IPS-20b (cell line): ENCODE data around the gene AGT.

Experiments
- H3K27ac ChIP-seq: one replicate; pipeline ENCODE4 v1.5.1; 2013; ENCODE audit warnings: low read length
- H3K27me3 ChIP-seq: 2 replicates; pipeline ENCODE4 v1.6.1; 2013; ENCODE audit warnings: mild to moderate bottlenecking, low read length, inconsistent platforms; ENCODE audit not compliant: insufficient read depth
- H3K36me3 ChIP-seq: 2 replicates; pipeline ENCODE4 v1.6.1; 2013; ENCODE audit warnings: low read depth, mild to moderate bottlenecking, inconsistent platforms, low read length, moderate library complexity; ENCODE audit not compliant: insufficient read depth
- H3K4me1 ChIP-seq: 2 replicates; pipeline ENCODE4 v1.6.1; 2013; ENCODE audit warnings: mild to moderate bottlenecking, control low read depth, inconsistent platforms, low read length, moderate library complexity; ENCODE audit not compliant: insufficient read depth
- H3K4me3 ChIP-seq: 2 replicates; pipeline ENCODE4 v1.5.1; 2013; ENCODE audit warnings: mild to moderate bottlenecking, low read length, inconsistent platforms
- H3K9ac ChIP-seq: 2 replicates; pipeline ENCODE4 v1.6.1; 2013; ENCODE audit warnings: low read depth, mild to moderate bottlenecking, inconsistent platforms, low read length, moderate library complexity
- H3K9me3 ChIP-seq: 2 replicates; pipeline ENCODE4 v1.6.1; 2013; ENCODE audit warnings: mild to moderate bottlenecking, low read depth, low read length, inconsistent platforms; ENCODE audit not compliant: insufficient read depth

The AGT gene

GRCh38 chr1:230750986-230751625 is 37.2 kb upstream of the AGT start:
- no peak overlapping the region for H3K27ac ChIP-seq

GRCh38 chr1:230750576-230750975 is 36.7 kb upstream of the AGT start:
- Histone ChIP-seq H3K4me1 (peaks cover 25% of the 10 kb centered on the region; the same call in 1 of the 2 replicates), H3K27me3 (no peaks in the 10 kb centered on the region), H3K9me3 (no peaks in the 10 kb centered on the region), H3K27ac (no peak overlapping the region), H3K4me3 (no peak overlapping the region), H3K9ac (no peak overlapping the region), H3K36me3 (no peaks in the 10 kb centered on the region)

More at GRCh38 chr1:230750986-230751625, 37.2 kb upstream of the AGT start:
- no peaks in the 10 kb centered on the region for H3K36me3 ChIP-seq
- H3K9ac ChIP-seq, result 0 out of 2 replicates have a peak overlapping the region, but pooled peaks have one; percentile 4
- no peaks in the 10 kb centered on the region for H3K9me3 ChIP-seq
- no peak overlapping the region for H3K4me3 ChIP-seq
- no peaks in the 10 kb centered on the region for H3K27me3 ChIP-seq
- peaks cover 25% of the 10 kb centered on the region; the same call in 1 of the 2 replicates for H3K4me1 ChIP-seq

GRCh38 chr1:230749635-230750034 is 35.7 kb upstream of the AGT start:
- H3K4me1 ChIP-seq, result peaks cover 25% of the 10 kb centered on the region; the same call in 1 of the 2 replicates
- no peaks in the 10 kb centered on the region for H3K36me3 ChIP-seq
- no peaks in the 10 kb centered on the region for H3K27me3 ChIP-seq

GRCh38 chr1:230749150-230749549 is 35.2 kb upstream of the AGT start:
- H3K27me3 ChIP-seq, result no peaks in the 10 kb centered on the region
- H3K9ac ChIP-seq, result no peak overlapping the region
- H3K9me3 ChIP-seq, result no peaks in the 10 kb centered on the region
- H3K4me1 ChIP-seq, result peaks cover 25% of the 10 kb centered on the region; the same call in 1 of the 2 replicates
- no peak overlapping the region for H3K27ac ChIP-seq
- H3K36me3 ChIP-seq, result no peaks in the 10 kb centered on the region
- no peak overlapping the region for H3K4me3 ChIP-seq

More at GRCh38 chr1:230749635-230750034, 35.7 kb upstream of the AGT start:
- no peak overlapping the region for H3K9ac ChIP-seq
- H3K4me3 ChIP-seq, result no peak overlapping the region
- no peaks in the 10 kb centered on the region for H3K9me3 ChIP-seq
- no peak overlapping the region for H3K27ac ChIP-seq

GRCh38 chr1:230747890-230748800 is 34.2 kb upstream of the AGT start:
- no peak overlapping the region for H3K9ac ChIP-seq
- no peak overlapping the region for H3K4me3 ChIP-seq
- H3K27ac ChIP-seq, result no peak overlapping the region
- peaks cover 22% of the 10 kb centered on the region; the same call in 1 of the 2 replicates for H3K4me1 ChIP-seq
- no peaks in the 10 kb centered on the region for H3K9me3 ChIP-seq
- no peaks in the 10 kb centered on the region for H3K27me3 ChIP-seq
- H3K36me3 ChIP-seq, result no peaks in the 10 kb centered on the region

- H3K4me1 ChIP-seq, result peaks cover 12% of the 10 kb centered on the region; the same call in 1 of the 2 replicates
Measured at GRCh38 chr1:230747127-230747730, 33.3 kb upstream of the AGT start, which contains the start of gene CAPN9. TSS of gene CAPN9 (plus strand) at chr1:230747388. CDS start at chr1:230747497, 109 bp downstream.

GRCh38 chr1:230746617-230747016 is 32.7 kb upstream of the AGT start:
- Histone ChIP-seq H3K27me3 (no peaks in the 10 kb centered on the region), H3K9ac (no peak overlapping the region), H3K4me3 (no peak overlapping the region), H3K4me1 (peaks cover 7% of the 10 kb centered on the region; the same call in 1 of the 2 replicates), H3K9me3 (no peaks in the 10 kb centered on the region), H3K27ac (no peak overlapping the region), H3K36me3 (no peaks in the 10 kb centered on the region)

More at GRCh38 chr1:230747127-230747730, 33.3 kb upstream of the AGT start, which contains the start of gene CAPN9:
- H3K27ac ChIP-seq, result no peak within 1 kb of the TSS
- H3K27me3 ChIP-seq, result no peaks in the 10 kb centered on the region
- no peak within 1 kb of the TSS for H3K9ac ChIP-seq
- H3K4me3 ChIP-seq, result no peak within 1 kb of the TSS
- no peaks in the 10 kb centered on the region for H3K9me3 ChIP-seq
- H3K36me3 ChIP-seq, result no peaks in the 10 kb centered on the region

GRCh38 chr1:230745071-230745470 is 31.1 kb upstream of the AGT start:
- H3K4me3 ChIP-seq, result no peak overlapping the region
- H3K27ac ChIP-seq, result no peak overlapping the region
- H3K4me1 ChIP-seq, result no peaks in the 10 kb centered on the region; the same call in 1 of the 2 replicates
- H3K9me3 ChIP-seq, result no peaks in the 10 kb centered on the region
- H3K27me3 ChIP-seq, result no peaks in the 10 kb centered on the region
- H3K36me3 ChIP-seq, result no peaks in the 10 kb centered on the region
- no peak overlapping the region for H3K9ac ChIP-seq

- Histone ChIP-seq H3K36me3 (no peaks in the 10 kb centered on the region), H3K27me3 (no peaks in the 10 kb centered on the region), H3K9me3 (no peaks in the 10 kb centered on the region), H3K4me1 (no peaks in the 10 kb centered on the region; the same call in 1 of the 2 replicates), H3K4me3 (no peak overlapping the region), H3K9ac (no peak overlapping the region), H3K27ac (no peak overlapping the region)
Measured at GRCh38 chr1:230744382-230744781, 30.5 kb upstream of the AGT start.

- Histone ChIP-seq H3K27me3 (no peaks in the 10 kb centered on the region), H3K4me1 (no peaks in the 10 kb centered on the region), H3K27ac (no peak overlapping the region), H3K9ac (no peak overlapping the region), H3K36me3 (no peaks in the 10 kb centered on the region), H3K9me3 (no peaks in the 10 kb centered on the region), H3K4me3 (no peak overlapping the region)
Measured at GRCh38 chr1:230743899-230744298, 30.0 kb upstream of the AGT start.

- no peaks in the 10 kb centered on the region for H3K36me3 ChIP-seq
- H3K4me3 ChIP-seq, result no peak overlapping the region
- H3K27ac ChIP-seq, result no peak overlapping the region
- no peaks in the 10 kb centered on the region for H3K27me3 ChIP-seq
- H3K9ac ChIP-seq, result no peak overlapping the region
- H3K4me1 ChIP-seq, result no peaks in the 10 kb centered on the region
- peaks cover 3% of the 10 kb centered on the region; the same call in 1 of the 2 replicates for H3K9me3 ChIP-seq
Measured at GRCh38 chr1:230739564-230740290, 25.8 kb upstream of the AGT start.
